VCaP (cell line): ENCODE data around the gene ATXN1.

Source experiments
- H3K27ac ChIP-seq: fragments of 450-650 bp; 2 replicates; pipeline ENCODE4 v1.5.1; 2017
- CTCF ChIP-seq: fragments of 450-650 bp; conservative IDR thresholded peaks from 2 replicates; pipeline ENCODE4 v1.5.1; 2017; ENCODE audit warnings: mild to moderate bottlenecking, moderate library complexity

ATXN1 gene

GRCh38 chr6:16585805-16586204 is 175.5 kb downstream of the ATXN1 start:
- H3K27ac ChIP-seq: no peak overlapping the region
- TF ChIP-seq CTCF: no peak

- no peak overlapping the region for H3K27ac ChIP-seq
- TF ChIP-seq CTCF: no peak
These were observed 178.0 kb downstream of the ATXN1 start for GRCh38 chr6:16583144-16583762.

- H3K27ac ChIP-seq: no peak overlapping the region
- no peak for TF ChIP-seq CTCF
These were observed 178.7 kb downstream of the ATXN1 start for GRCh38 chr6:16582446-16583143.

GRCh38 chr6:16578695-16579285 is 182.5 kb downstream of the ATXN1 start:
- H3K27ac ChIP-seq: no peak overlapping the region
- TF ChIP-seq CTCF: no peak

- no peak for TF ChIP-seq CTCF
- H3K27ac ChIP-seq: peak overlapping the region; percentile 63
These were observed 184.6 kb downstream of the ATXN1 start for GRCh38 chr6:16576451-16577368.

GRCh38 chr6:16575655-16576054 is 185.6 kb downstream of the ATXN1 start:
- peak overlapping the region; percentile 63 for H3K27ac ChIP-seq
- no peak for TF ChIP-seq CTCF

- no peak overlapping the region for H3K27ac ChIP-seq
- no peak for TF ChIP-seq CTCF
These were observed 188.3 kb downstream of the ATXN1 start for GRCh38 chr6:16572943-16573342.
